ENCODE measurements around the gene METTL9. TPM values are rescaled to one million over a fixed set of nuclear protein-coding genes. Genes with fewer than 3 reads are reported as not detected.
A peak's percentile ranks its signal among the peaks of the same experiment; 100 is the strongest.

METTL9 gene
- total and polyA plus RNA-seq, 2 experiments from 2014 or later = 72.5 to 152 TPM

DNA sequence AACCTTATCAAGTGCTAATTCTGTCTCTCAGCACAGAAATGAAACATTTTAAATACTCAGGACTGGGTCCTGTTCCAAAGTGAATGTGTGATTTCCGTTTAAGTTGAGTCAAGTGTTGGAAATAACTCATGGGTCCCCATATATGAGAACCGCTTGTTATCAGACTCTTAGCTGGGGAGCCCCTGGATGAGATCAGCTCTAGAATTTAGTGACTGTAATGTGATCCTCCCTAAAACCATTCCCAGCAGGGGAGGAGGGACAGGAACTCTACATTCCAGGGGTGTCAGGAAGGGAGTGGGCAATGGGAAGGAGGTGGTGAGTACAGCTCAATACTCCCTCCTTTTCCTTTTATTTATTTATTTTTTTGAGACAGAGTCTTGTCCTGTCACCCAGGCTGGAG is 101.9 kb downstream of the METTL9 start:
- no peak overlapping the region for H3K27ac Mint-ChIP-seq
- no peaks in the 10 kb centered on the region; the same call in 2 of the 3 replicates for H3K36me3 Mint-ChIP-seq (ENCODE audit: low read depth)
- ATAC-seq (peak; percentile 73), DNase-seq (ENCODE audit: low spot score) (peak; percentile 65)
- H3K4me2 ChIP-seq = peak overlapping the region; percentile 39
- H3K9me2 ChIP-seq (ENCODE audit: insufficient read depth) = no peaks in the 10 kb centered on the region
- no peak overlapping the region for H3K27ac ChIP-seq (ENCODE audit: low read depth)
- peaks cover 4% of the 10 kb centered on the region; the same call in 2 of the 3 replicates for H3K4me1 Mint-ChIP-seq
- H3K4me1 ChIP-seq (ENCODE audit: insufficient read depth) = no peaks in the 10 kb centered on the region
- H3K27me3 ChIP-seq (ENCODE audit: insufficient read depth) = no peaks in the 10 kb centered on the region
- no peaks in the 10 kb centered on the region for H3K79me2 ChIP-seq (replicated peaks; ENCODE audit: insufficient read depth)
- TF ChIP-seq EZH2phosphoT487 (IDR thresholded peaks at IDR 0.05; ENCODE audit: unreplicated experiment) (no peak), STAT1 (IDR thresholded peaks at IDR 0.05; ENCODE audit: unreplicated experiment) (no peak), REST (IDR thresholded peaks at IDR 0.05; ENCODE audit: unreplicated experiment) (no peak), NANOG (IDR thresholded peaks at IDR 0.05; ENCODE audit: borderline replicate concordance) (no peak), ZNF114 (CRISPR knock-in tag; IDR thresholded peaks at IDR 0.05) (no peak), EZH2 (IDR thresholded peaks at IDR 0.05; ENCODE audit: low read depth, unreplicated experiment) (no peak), ETS1 (IDR thresholded peaks at IDR 0.05) (no peak), ZNF462 (CRISPR knock-in tag; IDR thresholded peaks at IDR 0.05) (no peak), JUNB (IDR thresholded peaks at IDR 0.05; ENCODE audit: unreplicated experiment) (no peak), POLR2AphosphoS5 (IDR thresholded peaks at IDR 0.05; ENCODE audit: low read depth) (no peak), ZNF331 (CRISPR knock-in tag; IDR thresholded peaks at IDR 0.05; ENCODE audit: low read depth) (no peak), CREB1 (CRISPR knock-in tag; IDR thresholded peaks at IDR 0.05; ENCODE audit: low read depth) (no peak)
- TF ChIP-seq, protein P1, sequence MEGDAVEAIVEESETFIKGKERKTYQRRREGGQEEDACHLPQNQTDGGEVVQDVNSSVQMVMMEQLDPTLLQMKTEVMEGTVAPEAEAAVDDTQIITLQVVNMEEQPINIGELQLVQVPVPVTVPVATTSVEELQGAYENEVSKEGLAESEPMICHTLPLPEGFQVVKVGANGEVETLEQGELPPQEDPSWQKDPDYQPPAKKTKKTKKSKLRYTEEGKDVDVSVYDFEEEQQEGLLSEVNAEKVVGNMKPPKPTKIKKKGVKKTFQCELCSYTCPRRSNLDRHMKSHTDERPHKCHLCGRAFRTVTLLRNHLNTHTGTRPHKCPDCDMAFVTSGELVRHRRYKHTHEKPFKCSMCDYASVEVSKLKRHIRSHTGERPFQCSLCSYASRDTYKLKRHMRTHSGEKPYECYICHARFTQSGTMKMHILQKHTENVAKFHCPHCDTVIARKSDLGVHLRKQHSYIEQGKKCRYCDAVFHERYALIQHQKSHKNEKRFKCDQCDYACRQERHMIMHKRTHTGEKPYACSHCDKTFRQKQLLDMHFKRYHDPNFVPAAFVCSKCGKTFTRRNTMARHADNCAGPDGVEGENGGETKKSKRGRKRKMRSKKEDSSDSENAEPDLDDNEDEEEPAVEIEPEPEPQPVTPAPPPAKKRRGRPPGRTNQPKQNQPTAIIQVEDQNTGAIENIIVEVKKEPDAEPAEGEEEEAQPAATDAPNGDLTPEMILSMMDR (conservative IDR thresholded peaks at IDR 0.05; ENCODE audit: low read depth in 2 of 2) = no peak
- H3K4me3 ChIP-seq = no peak overlapping the region
- H3K27me3 Mint-ChIP-seq (ENCODE audit: insufficient read depth, low read depth, poor library complexity) = peaks cover 6% of the 10 kb centered on the region
- H4K20me1 ChIP-seq (replicated peaks; ENCODE audit: insufficient read depth) = no peaks in the 10 kb centered on the region
- H2AFZ ChIP-seq = no peak overlapping the region
- H3K9me3 Mint-ChIP-seq = 0 out of 3 replicates have a peak, but pooled peaks cover 5% of the 10 kb centered on the region
- no peak overlapping the region for H3K4me3 Mint-ChIP-seq
- no peaks in the 10 kb centered on the region for H3F3A ChIP-seq (replicated peaks; ENCODE audit: low read depth)
- H3K36me3 ChIP-seq (ENCODE audit: insufficient read depth) = no peaks in the 10 kb centered on the region

All from GM23338 (cell line).